ENCODE results near the gene CEP63. TPM values are rescaled to one million over a fixed set of nuclear protein-coding genes. Genes with fewer than 3 reads are reported as not detected.
A peak's percentile ranks its signal among the peaks of the same experiment; 100 is the strongest.

CEP63 gene
- total RNA-seq (22.3 TPM), polyA plus RNA-seq (ENCODE audit: insufficient read depth in 1 of 8, insufficient read length in 8 of 8, low replicate concordance in 1 of 8) (10 to 100 TPM; 27.2 to 40.1 (median 36.3) TPM)
- long read RNA-seq, donor 1, partial matches to known transcripts = 0 of 1 reads
- long read RNA-seq, donor 1, other reads (novel, unspliced or antisense) = 0 of 1 reads
- long read RNA-seq, donor 2, partial matches to known transcripts = 0 of 2 reads
- long read RNA-seq, donor 2, other reads (novel, unspliced or antisense) = 0 of 2 reads
- long read RNA-seq, donor 3, partial matches to known transcripts = 0 of 1 reads
- long read RNA-seq, donor 3, other reads (novel, unspliced or antisense) = 0 of 1 reads
- long read RNA-seq, donor 4 = 0 reads
- long read RNA-seq, donor 5, partial matches to known transcripts = 0 of 6 reads
- long read RNA-seq, donor 5, other reads (novel, unspliced or antisense) = 0 of 6 reads
- long read RNA-seq, donor 6, partial matches to known transcripts = 0 of 6 reads
- long read RNA-seq, donor 6, other reads (novel, unspliced or antisense) = 0 of 6 reads
- long read RNA-seq, donor 7, partial matches to known transcripts = 0 of 1 reads
- long read RNA-seq, donor 7, other reads (novel, unspliced or antisense) = 0 of 1 reads
- long read RNA-seq, donor 8, partial matches to known transcripts = 0 of 1 reads
- long read RNA-seq, donor 8, other reads (novel, unspliced or antisense) = 0 of 1 reads
- long read RNA-seq, donor 9 = 0 reads
- long read RNA-seq, donor 10, partial matches to known transcripts = 8 of 9 reads
- long read RNA-seq, donor 10, other reads (novel, unspliced or antisense) = 0 of 9 reads
- long read RNA-seq, donor 11, partial matches to known transcripts = 0 of 3 reads
- long read RNA-seq, donor 11, other reads (novel, unspliced or antisense) = 0 of 3 reads

- Histone ChIP-seq H3K36me3 (ENCODE audit: control insufficient read depth, insufficient read depth, low read length) (peaks cover 21% of the 10 kb centered on the region), H3K27me3 (ENCODE audit: control insufficient read depth, insufficient read depth, low read length) (no peaks in the 10 kb centered on the region), H3K4me3 (ENCODE audit: low read length) (peak within 1 kb of the TSS; percentile 91), H3K27ac (ENCODE audit: low read length) (peak within 1 kb of the TSS; percentile 98), H3K9me3 (replicated peaks; ENCODE audit: control insufficient read depth, low read depth, low read length) (no peaks in the 10 kb centered on the region), H3K4me1 (ENCODE audit: control insufficient read depth, insufficient read depth, low read length) (peaks cover 20% of the 10 kb centered on the region)
- under 1% methylated on average over 79 of the region's 81 CpGs for WGBS (ENCODE audit: insufficient coverage)
- peak; percentile 100 for DNase-seq
Observed at GRCh38 chr3:134485718-134486576, at the start of gene CEP63, which contains the start of gene ANAPC13. TSS of gene CEP63 (plus strand) at chr3:134486057. CDS start at chr3:134495321, 9,264 bp downstream. TSS of gene ANAPC13 (minus strand) at chr3:134485985. CDS start at chr3:134482904, 3,081 bp downstream.

GRCh38 chr3:134437211-134437752 is 48.6 kb upstream of the CEP63 start:
- no peaks in the 10 kb centered on the region for H3K27me3 ChIP-seq (ENCODE audit: control insufficient read depth, insufficient read depth, low read length)
- no peak overlapping the region for H3K4me3 ChIP-seq (ENCODE audit: low read length)
- no peak overlapping the region for H3K27ac ChIP-seq (ENCODE audit: low read length)
- no peaks in the 10 kb centered on the region for H3K36me3 ChIP-seq (ENCODE audit: control insufficient read depth, insufficient read depth, low read length)
- H3K4me1 ChIP-seq (ENCODE audit: control insufficient read depth, insufficient read depth, low read length) = no peaks in the 10 kb centered on the region
- 74% methylated on average over 3 of the region's 3 CpGs for WGBS (ENCODE audit: insufficient coverage)
- no peak for DNase-seq
- H3K9me3 ChIP-seq (replicated peaks; ENCODE audit: control insufficient read depth, low read depth, low read length) = no peaks in the 10 kb centered on the region

DNA sequence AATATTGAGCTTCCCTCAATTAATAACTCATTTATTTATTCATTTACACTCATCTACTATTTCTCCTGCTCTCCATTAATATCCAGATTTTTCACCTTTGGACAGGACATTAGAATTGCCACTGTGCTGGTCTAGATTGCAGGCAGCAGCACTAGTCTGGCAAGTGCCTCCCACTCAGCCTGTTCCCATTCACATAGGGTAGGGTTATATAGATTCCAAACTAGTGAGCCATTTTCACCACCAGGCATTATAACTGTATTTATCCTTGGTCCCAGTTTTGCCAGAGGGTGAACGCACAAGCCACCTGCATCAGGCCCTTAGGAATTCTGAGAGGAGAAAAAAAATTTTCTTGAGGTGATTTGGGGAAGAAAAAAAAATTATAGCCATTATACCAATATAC is 44.5 kb upstream of the CEP63 start:
- no peak for DNase-seq
- WGBS (ENCODE audit: insufficient coverage) = no CpG with 5 or more reads among the region's 1 CpG
- peaks cover 3% of the 10 kb centered on the region for H3K4me1 ChIP-seq (ENCODE audit: control insufficient read depth, insufficient read depth, low read length)
- H3K4me3 ChIP-seq (ENCODE audit: low read length) = no peak overlapping the region
- H3K27me3 ChIP-seq (ENCODE audit: control insufficient read depth, insufficient read depth, low read length) = no peaks in the 10 kb centered on the region
- H3K9me3 ChIP-seq (replicated peaks; ENCODE audit: control insufficient read depth, low read depth, low read length) = peaks cover 6% of the 10 kb centered on the region
- no peaks in the 10 kb centered on the region for H3K36me3 ChIP-seq (ENCODE audit: control insufficient read depth, insufficient read depth, low read length)
- no peak overlapping the region for H3K27ac ChIP-seq (ENCODE audit: low read length)

DNA sequence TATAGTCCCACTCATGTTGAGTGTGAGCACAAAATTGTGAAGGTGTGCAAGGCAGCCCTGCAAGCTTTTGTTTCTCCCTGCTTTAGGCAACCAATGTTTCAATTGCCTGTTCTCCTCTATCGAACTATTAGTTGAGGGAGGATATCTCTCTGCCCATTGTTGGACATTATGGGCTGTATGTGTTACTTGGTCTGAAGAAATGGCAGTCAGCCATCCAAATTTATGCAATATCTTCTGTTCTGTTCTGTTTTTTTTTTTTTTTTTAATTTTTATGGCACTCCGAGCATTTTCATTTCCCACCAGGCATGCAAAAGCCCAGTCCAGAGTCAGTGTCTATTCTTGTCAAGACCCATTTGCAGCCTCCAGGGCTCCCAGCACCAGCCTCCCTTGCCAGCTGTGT is 44.0 kb upstream of the CEP63 start:
- DNase-seq = no peak
- no CpG with 5 or more reads among the region's 2 CpGs for WGBS (ENCODE audit: insufficient coverage)
- no peaks in the 10 kb centered on the region for H3K36me3 ChIP-seq (ENCODE audit: control insufficient read depth, insufficient read depth, low read length)

DNA sequence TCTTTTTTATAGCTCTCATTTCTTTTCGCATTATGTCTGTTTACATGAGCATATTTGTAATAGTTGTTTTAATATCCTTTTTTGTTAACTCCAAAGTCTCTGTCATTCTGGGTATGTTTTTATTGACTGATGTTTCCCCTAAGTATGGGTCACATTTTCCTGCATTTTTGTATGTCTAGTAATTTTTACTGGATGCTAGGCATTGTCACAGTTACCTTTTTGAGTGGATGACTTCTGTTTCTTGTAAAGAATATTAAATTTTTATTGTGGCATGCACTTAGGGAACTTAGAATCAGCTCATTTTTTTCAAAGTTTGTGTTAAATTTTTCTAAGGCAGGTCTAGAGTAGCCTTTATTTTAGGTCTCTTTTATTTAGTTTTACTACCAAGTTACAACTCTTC is 40.8 kb upstream of the CEP63 start:
- no CpG with 5 or more reads among the region's 1 CpG for WGBS (ENCODE audit: insufficient coverage)
- Histone ChIP-seq H3K4me1 (ENCODE audit: control insufficient read depth, insufficient read depth, low read length) (peaks cover 16% of the 10 kb centered on the region), H3K27me3 (ENCODE audit: control insufficient read depth, insufficient read depth, low read length) (no peaks in the 10 kb centered on the region), H3K36me3 (ENCODE audit: control insufficient read depth, insufficient read depth, low read length) (no peaks in the 10 kb centered on the region), H3K27ac (ENCODE audit: low read length) (no peak overlapping the region), H3K9me3 (replicated peaks; ENCODE audit: control insufficient read depth, low read depth, low read length) (peaks cover 6% of the 10 kb centered on the region), H3K4me3 (ENCODE audit: low read length) (no peak overlapping the region)
- DNase-seq = no peak

More for the DNA sequence above, 44.0 kb upstream of the CEP63 start:
- H3K4me3 ChIP-seq (ENCODE audit: low read length) = no peak overlapping the region
- peaks cover 6% of the 10 kb centered on the region for H3K9me3 ChIP-seq (replicated peaks; ENCODE audit: control insufficient read depth, low read depth, low read length)
- H3K4me1 ChIP-seq (ENCODE audit: control insufficient read depth, insufficient read depth, low read length) = peaks cover 6% of the 10 kb centered on the region
- H3K27me3 ChIP-seq (ENCODE audit: control insufficient read depth, insufficient read depth, low read length) = no peaks in the 10 kb centered on the region
- no peak overlapping the region for H3K27ac ChIP-seq (ENCODE audit: low read length)

DNA sequence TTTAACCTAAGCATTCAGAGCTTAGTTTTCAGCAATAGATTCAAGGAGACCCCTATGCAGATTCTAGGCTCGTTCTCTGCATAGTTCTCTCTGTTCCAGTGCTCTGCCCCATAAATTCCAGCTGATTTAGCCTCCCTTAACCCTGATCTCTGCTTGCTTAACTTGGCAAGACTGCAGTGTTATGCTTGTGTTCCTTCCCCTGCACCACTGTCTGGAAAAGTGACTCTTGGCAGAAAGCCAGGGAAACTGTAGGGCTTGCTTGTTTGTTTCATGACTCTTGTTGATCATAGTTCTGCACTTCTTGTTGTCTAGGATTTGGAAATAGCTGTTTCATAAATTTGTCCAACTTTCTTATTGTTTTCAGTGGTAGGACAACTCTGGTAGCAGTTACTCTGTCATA is 40.2 kb upstream of the CEP63 start:
- Histone ChIP-seq H3K27me3 (ENCODE audit: control insufficient read depth, insufficient read depth, low read length) (no peaks in the 10 kb centered on the region), H3K4me3 (ENCODE audit: low read length) (no peak overlapping the region), H3K27ac (ENCODE audit: low read length) (no peak overlapping the region), H3K9me3 (replicated peaks; ENCODE audit: control insufficient read depth, low read depth, low read length) (peaks cover 6% of the 10 kb centered on the region), H3K36me3 (ENCODE audit: control insufficient read depth, insufficient read depth, low read length) (no peaks in the 10 kb centered on the region), H3K4me1 (ENCODE audit: control insufficient read depth, insufficient read depth, low read length) (peaks cover 18% of the 10 kb centered on the region)
- peak; percentile 74 for DNase-seq
- 20% methylated on average over 1 of the region's 1 CpG for WGBS (ENCODE audit: insufficient coverage)

GRCh38 chr3:134446800-134447199 is 39.1 kb upstream of the CEP63 start:
- Histone ChIP-seq H3K4me3 (ENCODE audit: low read length) (no peak overlapping the region), H3K27me3 (ENCODE audit: control insufficient read depth, insufficient read depth, low read length) (no peaks in the 10 kb centered on the region), H3K36me3 (ENCODE audit: control insufficient read depth, insufficient read depth, low read length) (no peaks in the 10 kb centered on the region), H3K4me1 (ENCODE audit: control insufficient read depth, insufficient read depth, low read length) (peaks cover 18% of the 10 kb centered on the region), H3K9me3 (replicated peaks; ENCODE audit: control insufficient read depth, low read depth, low read length) (peaks cover 6% of the 10 kb centered on the region), H3K27ac (ENCODE audit: low read length) (no peak overlapping the region)
- WGBS (ENCODE audit: insufficient coverage) = 66% methylated on average over 3 of the region's 3 CpGs
- no peak for DNase-seq

DNA sequence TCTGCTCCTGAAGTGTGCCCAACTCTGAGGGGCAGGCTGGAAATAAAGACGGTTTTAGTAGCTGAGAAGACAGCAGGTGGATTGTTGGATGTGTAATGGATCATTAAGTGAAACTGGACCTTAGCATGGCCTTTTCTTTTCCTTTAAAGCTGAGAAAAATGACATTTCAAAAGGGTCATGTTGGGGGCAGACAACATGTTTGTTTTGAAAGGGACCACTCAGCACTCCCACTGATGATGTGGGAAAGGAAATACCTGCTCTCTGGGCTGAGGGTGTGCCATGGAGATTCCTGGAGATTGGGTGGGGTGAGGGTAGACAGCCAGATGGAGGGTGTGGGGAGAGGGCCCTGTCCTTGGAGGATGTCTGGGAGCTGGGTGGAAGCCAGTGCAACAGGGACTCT is 38.5 kb upstream of the CEP63 start:
- H3K27ac ChIP-seq (ENCODE audit: low read length) = no peak overlapping the region
- H3K36me3 ChIP-seq (ENCODE audit: control insufficient read depth, insufficient read depth, low read length) = no peaks in the 10 kb centered on the region
- H3K27me3 ChIP-seq (ENCODE audit: control insufficient read depth, insufficient read depth, low read length) = no peaks in the 10 kb centered on the region
- 85% methylated on average over 1 of the region's 1 CpG for WGBS (ENCODE audit: insufficient coverage)
- no peak overlapping the region for H3K4me3 ChIP-seq (ENCODE audit: low read length)
- H3K9me3 ChIP-seq (replicated peaks; ENCODE audit: control insufficient read depth, low read depth, low read length) = peaks cover 6% of the 10 kb centered on the region
- H3K4me1 ChIP-seq (ENCODE audit: control insufficient read depth, insufficient read depth, low read length) = peaks cover 18% of the 10 kb centered on the region
- no peak for DNase-seq

DNA sequence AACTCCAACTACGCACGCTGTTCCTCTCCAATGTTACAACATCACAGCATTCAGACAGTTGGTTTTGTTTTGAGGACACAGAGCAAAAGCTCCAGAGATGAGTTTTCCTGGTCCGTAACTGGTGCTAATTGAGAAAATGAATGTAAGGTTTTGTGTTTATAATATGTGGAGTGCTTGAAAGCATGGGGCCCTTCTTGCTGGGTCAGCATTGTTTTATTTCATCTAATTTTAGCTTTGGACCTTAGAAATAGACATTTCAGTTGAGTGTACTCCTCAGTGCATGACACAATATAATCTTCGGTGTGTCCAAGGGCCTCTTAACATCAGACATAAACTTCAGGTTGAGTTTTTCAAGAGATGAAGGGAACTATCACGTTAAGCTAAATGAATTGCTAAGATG is 37.2 kb upstream of the CEP63 start:
- Histone ChIP-seq H3K27me3 (ENCODE audit: control insufficient read depth, insufficient read depth, low read length) (no peaks in the 10 kb centered on the region), H3K36me3 (ENCODE audit: control insufficient read depth, insufficient read depth, low read length) (no peaks in the 10 kb centered on the region), H3K4me1 (ENCODE audit: control insufficient read depth, insufficient read depth, low read length) (peaks cover 18% of the 10 kb centered on the region), H3K9me3 (replicated peaks; ENCODE audit: control insufficient read depth, low read depth, low read length) (peaks cover 6% of the 10 kb centered on the region), H3K4me3 (ENCODE audit: low read length) (no peak overlapping the region), H3K27ac (ENCODE audit: low read length) (no peak overlapping the region)
- DNase-seq = no peak
- WGBS (ENCODE audit: insufficient coverage) = no CpG with 5 or more reads among the region's 5 CpGs
